ENCODE data around the gene DEFB127. TPM values are rescaled to one million over a fixed set of nuclear protein-coding genes. Genes with fewer than 3 reads are reported as not detected.

The DEFB127 gene
- not detected in 2 replicates for total RNA-seq

DNA sequence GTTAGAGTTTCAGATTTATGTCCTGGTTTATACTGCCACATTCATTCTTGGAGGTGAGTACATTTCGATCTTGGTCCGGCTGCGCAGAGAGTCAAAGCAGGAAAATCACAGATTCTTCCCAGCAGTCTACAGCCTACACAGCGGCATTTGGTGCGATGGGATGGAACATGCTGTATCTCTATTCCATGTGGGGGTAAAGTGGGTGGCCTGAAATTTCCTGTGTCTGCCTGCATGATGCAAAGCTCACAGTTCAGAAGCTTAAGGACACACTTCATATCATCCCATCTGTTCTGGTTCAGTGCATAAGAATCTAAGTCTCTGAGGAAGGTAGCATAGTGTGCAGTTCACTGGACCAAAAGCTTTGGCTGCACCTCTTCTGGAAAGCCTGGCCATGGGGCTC is at the start of gene DEFB127:
Gene DEFB127 (plus strand): TSS at position 301 of the 400 bp plus-strand sequence. CDS start 91 bp downstream, at position 392.

DNA sequence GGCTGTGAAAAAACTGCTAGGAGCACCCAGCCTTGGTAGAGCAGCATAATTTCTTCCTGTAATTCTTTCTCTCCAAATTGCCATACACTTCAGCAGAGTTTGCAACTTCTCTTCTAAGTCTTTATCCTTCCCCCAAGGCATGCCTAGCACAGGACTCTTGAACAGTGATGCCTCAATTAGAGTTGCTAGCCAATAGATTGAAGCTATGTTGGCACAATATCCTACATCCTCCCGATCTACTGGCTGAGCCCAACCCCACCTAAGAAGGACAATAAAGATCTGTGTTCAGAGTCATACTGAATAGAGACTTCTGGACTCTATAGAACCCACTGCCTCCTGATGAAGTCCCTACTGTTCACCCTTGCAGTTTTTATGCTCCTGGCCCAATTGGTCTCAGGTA is 15.0 kb upstream of the DEFB127 start, which contains the start of gene DEFB126:
Gene DEFB126 (plus strand): TSS at position 301 of the 400 bp plus-strand sequence. CDS start 39 bp downstream, at position 340.

GRCh38 chr20:189611-190010 is 32.4 kb downstream of the DEFB127 start, which contains the start of gene DEFB128:
Gene DEFB128, minus strand, starts transcription at chr20:189711. Its CDS starts 88 bp downstream, at chr20:189623.

Other genes starting within 250 kb of the DEFB127 start
- not detected in 2 replicates for gene DEFB125, start 69.8 kb upstream of the DEFB127 start, total RNA-seq
- not detected in 2 replicates for gene DEFB126, start 14.9 kb upstream of the DEFB127 start, total RNA-seq
- gene DEFB128, start 32.3 kb downstream of the DEFB127 start, total RNA-seq, result not detected in 2 replicates
- not detected in 2 replicates for gene DEFB129, start 69.8 kb downstream of the DEFB127 start, total RNA-seq
- not detected in 2 replicates for gene DEFB132, start 100.3 kb downstream of the DEFB127 start, total RNA-seq
- 1.4 and 2.2 TPM in 2 replicates for gene C20orf96, start 133.3 kb downstream of the DEFB127 start, total RNA-seq
- gene ZCCHC3, start 140.1 kb downstream of the DEFB127 start, total RNA-seq, result 19.8 and 24.2 TPM in 2 replicates
- gene SOX12, start 168.1 kb downstream of the DEFB127 start, total RNA-seq, result 1.5 TPM in 2 replicates
- 12.7 and 14.0 TPM in 2 replicates for gene NRSN2, start 189.7 kb downstream of the DEFB127 start, total RNA-seq
- 31.5 and 37.9 TPM in 2 replicates for gene TRIB3, start 223.3 kb downstream of the DEFB127 start, total RNA-seq